ENCODE data around the gene ATF5. TPM values are rescaled to one million over a fixed set of nuclear protein-coding genes. Genes with fewer than 3 reads are reported as not detected.

ATF5 gene
- polyA plus RNA-seq, 1 donor: 20.0 TPM

- DNase-seq: no peak
Observed at GRCh38 chr19:49894011-49894664, 34.9 kb upstream of the ATF5 start.

GRCh38 chr19:49894879-49895565 is 34.0 kb upstream of the ATF5 start:
- DNase-seq: no peak

- DNase-seq: no peak
Observed at GRCh38 chr19:49895566-49896297, 33.3 kb upstream of the ATF5 start.

GRCh38 chr19:49896863-49897621 is 32.0 kb upstream of the ATF5 start, which contains the start of gene IL4I1:
Gene IL4I1, minus strand, starts transcription at chr19:49896887. Its CDS starts 727 bp downstream, at chr19:49896160.
- DNase-seq: peak; percentile 26

GRCh38 chr19:49904136-49904535 is 24.9 kb upstream of the ATF5 start:
- no peak for DNase-seq

GRCh38 chr19:49906879-49907564 is 22.0 kb upstream of the ATF5 start:
- no peak for DNase-seq

- DNase-seq: no peak
Observed at GRCh38 chr19:49907745-49908446, 21.1 kb upstream of the ATF5 start.

- DNase-seq: no peak
Observed at GRCh38 chr19:49908480-49909420, 20.3 kb upstream of the ATF5 start.

- DNase-seq: no peak
Observed at GRCh38 chr19:49910179-49910578, 18.8 kb upstream of the ATF5 start.

GRCh38 chr19:49911381-49912145 is 17.4 kb upstream of the ATF5 start:
- DNase-seq: no peak

GRCh38 chr19:49912965-49913685 is 15.9 kb upstream of the ATF5 start:
- DNase-seq: no peak

GRCh38 chr19:49913720-49914119 is 15.3 kb upstream of the ATF5 start:
- no peak for DNase-seq

- no peak for DNase-seq
Observed at GRCh38 chr19:49915271-49915670, 13.7 kb upstream of the ATF5 start.

GRCh38 chr19:49916839-49917733 is 11.9 kb upstream of the ATF5 start:
- DNase-seq: no peak

GRCh38 chr19:49918089-49918488 is 10.9 kb upstream of the ATF5 start:
- no peak for DNase-seq

- DNase-seq: no peak
Observed at GRCh38 chr19:49920624-49921363, 8.2 kb upstream of the ATF5 start.

All from left kidney (tissue), 2 donors.